GM12873 (cell line): ENCODE results near the gene GIT2.

ENCODE experiments used
- TF ChIP-seq, protein P1 (sequence below): IDR thresholded peaks from 2 replicates; pipeline ENCODE4 v1.5.1; 2012; ENCODE audit warnings: low read depth, mild to moderate bottlenecking, moderate library complexity, low read length, control low read depth; ENCODE audit not compliant: insufficient read depth; ENCODE audit errors: missing control alignments

GIT2 gene

DNA sequence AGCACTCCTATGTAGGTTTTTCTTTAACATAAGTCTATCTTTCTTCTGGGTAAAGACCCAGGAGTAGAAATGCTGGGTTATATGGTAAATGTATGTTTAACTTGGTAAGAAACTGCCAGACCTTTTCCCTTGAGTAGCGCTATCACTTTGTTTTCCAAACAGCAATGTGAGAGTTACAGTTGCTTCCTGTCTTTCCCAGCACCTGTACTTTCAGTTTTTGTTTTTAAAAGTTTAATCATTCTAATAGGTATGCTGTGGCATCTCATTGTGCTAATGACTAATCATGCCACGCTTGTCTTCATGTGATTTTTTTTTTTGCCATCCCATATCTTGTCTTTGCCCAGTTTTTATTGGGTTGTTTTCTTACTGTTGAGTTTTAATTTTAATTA is 28.1 kb downstream of the GIT2 start:
- TF ChIP-seq, protein P1, sequence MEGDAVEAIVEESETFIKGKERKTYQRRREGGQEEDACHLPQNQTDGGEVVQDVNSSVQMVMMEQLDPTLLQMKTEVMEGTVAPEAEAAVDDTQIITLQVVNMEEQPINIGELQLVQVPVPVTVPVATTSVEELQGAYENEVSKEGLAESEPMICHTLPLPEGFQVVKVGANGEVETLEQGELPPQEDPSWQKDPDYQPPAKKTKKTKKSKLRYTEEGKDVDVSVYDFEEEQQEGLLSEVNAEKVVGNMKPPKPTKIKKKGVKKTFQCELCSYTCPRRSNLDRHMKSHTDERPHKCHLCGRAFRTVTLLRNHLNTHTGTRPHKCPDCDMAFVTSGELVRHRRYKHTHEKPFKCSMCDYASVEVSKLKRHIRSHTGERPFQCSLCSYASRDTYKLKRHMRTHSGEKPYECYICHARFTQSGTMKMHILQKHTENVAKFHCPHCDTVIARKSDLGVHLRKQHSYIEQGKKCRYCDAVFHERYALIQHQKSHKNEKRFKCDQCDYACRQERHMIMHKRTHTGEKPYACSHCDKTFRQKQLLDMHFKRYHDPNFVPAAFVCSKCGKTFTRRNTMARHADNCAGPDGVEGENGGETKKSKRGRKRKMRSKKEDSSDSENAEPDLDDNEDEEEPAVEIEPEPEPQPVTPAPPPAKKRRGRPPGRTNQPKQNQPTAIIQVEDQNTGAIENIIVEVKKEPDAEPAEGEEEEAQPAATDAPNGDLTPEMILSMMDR = no peak

DNA sequence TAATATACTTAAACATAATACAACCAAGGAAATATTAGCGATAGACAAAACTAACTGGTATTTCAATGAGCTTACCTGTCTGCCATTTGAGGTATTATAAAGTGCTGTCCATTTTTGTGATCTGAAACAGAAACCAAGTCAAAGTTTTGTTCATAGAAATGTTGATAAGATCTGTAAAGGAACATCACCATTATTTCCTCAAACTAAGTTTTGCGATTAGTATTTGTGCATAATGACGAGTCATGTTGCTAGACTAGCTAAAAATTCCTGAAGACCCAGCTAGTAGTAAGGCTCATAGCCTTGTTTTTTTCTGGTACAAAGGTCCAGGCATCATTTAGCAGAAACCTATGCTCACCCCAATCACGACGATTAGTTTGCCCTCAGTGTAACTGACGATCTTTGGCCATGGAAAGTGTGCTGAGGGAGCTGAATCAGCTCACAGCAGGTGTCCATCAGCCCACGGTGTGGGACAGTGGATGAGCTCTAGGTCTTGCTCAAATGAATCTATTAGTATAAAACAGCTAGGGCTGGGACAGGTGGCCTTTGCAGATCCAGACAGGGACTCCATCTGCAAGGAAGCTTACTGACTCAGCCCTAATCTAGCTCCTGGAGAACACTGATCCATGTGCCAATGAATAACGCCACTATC is 28.7 kb downstream of the GIT2 start:
- TF ChIP-seq, protein P1 = no peak

DNA sequence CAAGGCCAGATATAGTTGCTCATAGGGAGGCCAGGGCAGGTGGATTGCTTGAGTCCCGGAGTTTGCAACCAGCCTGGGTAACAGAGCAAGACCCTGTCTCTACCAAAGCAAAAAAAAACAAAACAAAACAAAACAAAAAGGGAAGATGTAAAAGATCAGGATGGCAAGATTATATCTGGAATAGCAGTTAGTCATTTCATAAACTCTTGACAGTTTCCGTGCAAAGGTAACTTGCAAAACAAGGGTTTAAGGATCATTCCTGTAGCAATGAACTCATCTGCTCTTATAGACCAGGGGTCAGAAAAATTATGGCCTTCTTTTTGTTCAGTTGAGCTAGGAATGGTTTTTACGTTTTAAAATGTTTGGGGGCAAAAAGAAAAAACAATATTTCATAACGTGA is 29.6 kb downstream of the GIT2 start:
- TF ChIP-seq, protein P1 = no peak

DNA sequence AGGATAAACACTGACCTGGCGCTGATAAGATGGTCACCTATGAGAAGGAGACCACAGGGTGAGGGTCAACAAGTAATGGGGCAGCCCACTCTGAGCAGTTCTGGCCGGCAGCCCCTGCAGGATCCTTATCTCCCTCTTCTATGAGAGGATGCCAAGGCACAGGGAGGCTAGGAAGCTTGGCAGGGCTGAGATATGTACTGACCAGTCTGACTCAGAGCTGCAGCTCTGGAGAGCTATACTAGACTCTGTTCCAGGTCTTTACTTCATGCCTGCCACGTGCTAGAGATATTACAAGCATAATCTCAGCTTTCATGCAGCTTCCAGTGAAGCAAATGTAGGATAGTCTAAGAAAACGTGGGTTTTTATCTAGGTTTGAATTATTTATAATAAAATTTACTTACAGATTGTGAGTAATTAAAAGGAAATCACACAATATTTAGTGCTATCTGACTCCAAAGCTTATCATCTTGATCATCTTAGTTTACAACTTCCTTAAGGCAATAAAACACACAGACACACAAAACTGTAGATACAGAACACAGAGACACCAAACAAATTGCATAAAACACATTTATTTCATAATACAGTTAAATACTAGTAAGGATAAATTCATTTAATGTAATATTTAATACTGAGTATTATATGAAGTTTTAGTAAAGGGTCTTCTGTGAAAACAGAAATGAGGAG is 32.3 kb downstream of the GIT2 start:
- TF ChIP-seq, protein P1 = no peak

DNA sequence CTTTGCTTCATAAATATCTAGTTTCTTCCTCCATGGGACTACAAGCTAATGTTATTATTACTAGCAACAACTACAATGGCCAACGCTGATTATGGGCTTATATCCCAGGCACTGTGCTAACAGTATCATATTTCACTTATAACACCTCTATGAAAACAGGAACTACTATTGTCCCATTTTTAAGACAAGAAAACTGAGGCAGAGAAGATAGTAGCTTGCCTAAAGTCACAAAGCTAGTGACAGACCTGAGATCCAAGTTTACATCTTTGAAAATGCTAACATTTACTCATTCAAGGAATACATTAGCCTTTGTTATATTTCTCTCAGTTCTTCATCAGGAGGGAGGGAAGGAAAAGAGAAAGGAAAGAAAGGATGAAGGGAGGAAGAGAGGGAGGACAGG is 32.8 kb downstream of the GIT2 start:
- TF ChIP-seq, protein P1 = no peak

DNA sequence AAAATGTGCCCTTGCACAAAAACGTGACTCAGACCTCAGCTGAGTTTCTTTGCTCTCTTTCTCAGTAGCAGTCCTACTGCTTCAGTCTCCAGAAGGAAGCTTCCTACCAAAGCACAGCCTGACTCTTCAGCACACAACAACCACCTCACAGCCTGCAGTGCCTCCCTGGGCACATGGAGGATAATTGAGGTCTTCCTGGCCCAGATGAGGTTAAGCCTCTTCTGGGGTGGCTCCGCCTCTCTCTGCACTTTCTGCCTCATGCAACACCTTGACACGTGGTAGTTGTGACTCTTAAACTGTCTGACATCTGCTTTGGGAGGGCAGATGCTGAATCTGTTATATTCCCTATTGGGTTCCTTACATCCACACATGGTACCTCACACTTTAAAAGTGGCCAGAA is 33.8 kb downstream of the GIT2 start:
- TF ChIP-seq, protein P1 = no peak

DNA sequence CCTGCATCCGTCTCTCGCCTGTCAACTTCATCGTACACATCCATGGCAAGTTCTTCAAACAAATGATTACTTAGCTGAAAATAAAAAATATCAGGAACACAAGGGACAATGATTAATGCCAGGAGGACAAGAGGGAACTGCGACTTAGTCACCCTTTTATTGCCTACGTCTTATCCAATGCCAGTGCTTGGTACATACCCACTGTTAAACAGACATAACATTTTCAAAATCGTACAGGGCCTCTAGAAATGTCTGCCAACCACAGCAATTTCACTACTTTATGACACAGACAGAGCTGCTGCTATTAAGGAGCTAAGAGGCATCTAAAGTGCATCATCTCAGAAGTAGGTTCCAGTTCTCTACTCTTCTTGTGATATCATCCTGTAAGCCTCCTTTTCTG is 34.6 kb downstream of the GIT2 start:
- TF ChIP-seq, protein P1 = no peak
